T-cell (primary cell): Measurements from ENCODE around the gene MICAL3. TPM values are rescaled to one million over a fixed set of nuclear protein-coding genes. Genes with fewer than 3 reads are reported as not detected.
A peak's percentile ranks its signal among the peaks of the same experiment; 100 is the strongest.
"Not testable (repeated sequence)": the region's sequence is repeated elsewhere in the genome, so short reads cannot be mapped to it uniquely, and the experiment has no call there.

Source experiments
- ATAC-seq, 4 experiments: fragments of 200-7000 bp in 3 of 4; fragments of 150-1000 bp in 1 of 4; cut with Tn5 transposase; replicated peaks in 1 of 4; 1 replicate in 3 of 4; 2 replicates in 1 of 4; pipeline ENCODE4 v1.10.0; 2021; ENCODE audit warnings: moderate library complexity in 3 of 4, mild to moderate bottlenecking in 2 of 4, moderate number of reproducible peaks in 1 of 4
- CTCF ChIA-PET, 2 donors: fragments of 300-600 bp; sonication (Branson Sonifier 250); formaldehyde crosslinking; loops; one replicate each; lab custom pipeline; 2022; ENCODE audit warnings: antibody characterized with exemption in 2 of 2; lab: Charles Lee
- POLR2A ChIA-PET, 2 donors: fragments of 300-600 bp; sonication (Branson Sonifier 250); formaldehyde crosslinking; loops; one replicate each; lab custom pipeline; 2022; ENCODE audit warnings: antibody characterized with exemption in 2 of 2; lab: Charles Lee
- DNase-seq, 35 experiments: peaks; one replicate each; pipeline versions ENCODE4 v3.0.0 to v3.0.0-alpha.2; 2013 to 2023
- H3K27ac ChIP-seq: one replicate; pipeline ENCODE4 v1.5.1; 2013; ENCODE audit warnings: low read length
- H3K27me3 ChIP-seq, 2 experiments: replicated peaks in 1 of 2; 1 replicate in 1 of 2; 2 replicates in 1 of 2; pipeline versions ENCODE4 v1.6.1 to v1.7.0; 2013; ENCODE audit warnings: low read length in 1 of 2, mixed read lengths in 1 of 2; ENCODE audit not compliant: control insufficient read depth in 2 of 2, insufficient read depth in 2 of 2; ENCODE audit errors: extremely low read depth in 1 of 2
- H3K36me3 ChIP-seq, 2 donors: 1 replicate in 1 of 2; 2 replicates in 1 of 2; pipeline versions ENCODE4 v1.6.1 to v1.7.0; 2013; ENCODE audit warnings: low read length in 1 of 2; ENCODE audit not compliant: control insufficient read depth in 2 of 2, insufficient read depth in 1 of 2; ENCODE audit errors: extremely low read depth in 1 of 2
- H3K4me1 ChIP-seq, 2 experiments: 1 replicate in 1 of 2; 2 replicates in 1 of 2; pipeline versions ENCODE4 v1.6.1 to v1.7.0; 2013; ENCODE audit warnings: low read length in 2 of 2, mixed read lengths in 1 of 2; ENCODE audit not compliant: insufficient read depth in 2 of 2, control insufficient read depth in 1 of 2; ENCODE audit errors: extremely low read depth in 1 of 2
- H3K4me3 ChIP-seq, 2 donors: 1 replicate in 1 of 2; 2 replicates in 1 of 2; pipeline versions ENCODE4 v1.5.1 to v1.7.0; 2013; ENCODE audit warnings: mild to moderate bottlenecking in 2 of 2, low read length in 1 of 2, moderate library complexity in 1 of 2; ENCODE audit not compliant: control insufficient read depth in 1 of 2; ENCODE audit errors: extremely low read depth in 1 of 2
- H3K9me3 ChIP-seq: 2 replicates; pipeline ENCODE4 v1.7.0; 2013
- H3K27ac Mint-ChIP-seq, 2 donors: one replicate each; pipeline ENCODE4 v1.8.0; 2020 to 2021; ENCODE audit warnings: mild to moderate bottlenecking in 2 of 2, mixed read lengths in 2 of 2
- H3K27me3 Mint-ChIP-seq, 2 donors: one replicate each; pipeline ENCODE4 v1.8.0; 2021 to 2022; ENCODE audit warnings: mixed read lengths in 2 of 2
- H3K36me3 Mint-ChIP-seq: one replicate; pipeline ENCODE4 v1.8.0; 2021; ENCODE audit warnings: mixed read lengths
- H3K4me1 Mint-ChIP-seq, 3 donors: one replicate each; pipeline ENCODE4 v1.8.0; 2020 to 2022; ENCODE audit warnings: mixed read lengths in 3 of 3, mild to moderate bottlenecking in 1 of 3
- H3K4me3 Mint-ChIP-seq, 3 donors: one replicate each; pipeline ENCODE4 v1.8.0; 2020 to 2022; ENCODE audit warnings: mild to moderate bottlenecking in 3 of 3, mixed read lengths in 3 of 3, moderate library complexity in 3 of 3
- H3K9me3 Mint-ChIP-seq, 3 donors: one replicate each; pipeline ENCODE4 v1.8.0; 2020 to 2022; ENCODE audit warnings: mixed read lengths in 3 of 3
- WGBS: methylation state at CpG from one replicate; pipeline ENCODE4 v1.1.5; 2013; ENCODE audit warnings: missing lambda C conversion rate; ENCODE audit not compliant: insufficient coverage; 5-methylcytosine and 5-hydroxymethylcytosine counted together
- total RNA-seq, 35 experiments: library from RNA in 6 of 35; stranded (reverse) in 6 of 35; fragments of 120-200 nt in 1 of 35; gene quantifications; one replicate each; pipeline versions ENCODE4 v1.2.1 to v1.2.4 and lab custom pipeline; 2013 to 2026

Gene MICAL3
- total RNA-seq, 5 donors from 2014 or later (not counting 1 experiment from before 2014, with no cell fraction given) = 19.1 to 37.5 (median 22.3) TPM

DNA sequence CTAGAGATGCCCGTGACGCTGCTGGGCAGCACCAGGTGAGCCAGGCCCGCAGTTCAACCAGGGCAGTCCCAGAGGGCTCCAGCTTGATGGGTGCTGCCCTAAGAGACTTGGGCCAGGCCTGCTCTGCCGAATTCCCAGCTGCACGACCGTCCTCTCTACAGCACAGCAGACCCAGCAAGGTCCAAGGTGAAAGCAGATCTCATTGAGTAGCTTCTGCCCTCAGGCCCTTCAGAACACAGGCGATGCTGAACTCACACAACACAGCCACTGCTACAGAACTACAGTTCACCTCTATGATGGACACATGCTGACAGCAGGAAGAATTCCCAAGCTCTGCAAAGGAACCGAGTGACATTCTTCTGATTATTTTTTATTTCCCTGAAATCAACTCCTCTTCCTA lies 81.6 kb downstream of the MICAL3 start:
- DNase-seq = no peak
- H3K36me3 ChIP-seq = no peaks in the 10 kb centered on the region
- POLR2A ChIA-PET = no interaction called here
- CTCF ChIA-PET = interaction anchor here in 1 of 2 donors (1.0 kb wide), 1 partner anchor 157 kb away, joined by 5 read pairs; no protein-coding TSS in a partner anchor
- H3K4me3 ChIP-seq = no peak overlapping the region
- no peak for ATAC-seq
- H3K4me1 ChIP-seq = no peaks in the 10 kb centered on the region
- no peaks in the 10 kb centered on the region for H3K9me3 Mint-ChIP-seq
- peaks cover 3% of the 10 kb centered on the region for H3K36me3 Mint-ChIP-seq
- H3K9me3 ChIP-seq = no peaks in the 10 kb centered on the region
- H3K27ac ChIP-seq = no peak overlapping the region
- no peaks in the 10 kb centered on the region for H3K27me3 ChIP-seq
- no peak overlapping the region for H3K4me3 Mint-ChIP-seq
- 95% methylated on average over 8 of the region's 8 CpGs for WGBS
- H3K4me1 Mint-ChIP-seq = peaks cover 5 to 44% (median 7%) of the 10 kb centered on the region in 3 donors
- no peaks in the 10 kb centered on the region for H3K27me3 Mint-ChIP-seq
- no peak overlapping the region for H3K27ac Mint-ChIP-seq

- H3K36me3 Mint-ChIP-seq = peaks cover 9% of the 10 kb centered on the region
- CTCF ChIA-PET = interaction anchor here in 1 of 2 donors (1.0 kb wide), 1 partner anchor 156 kb away, joined by 5 read pairs; no protein-coding TSS in a partner anchor
- H3K9me3 ChIP-seq = no peaks in the 10 kb centered on the region
- H3K36me3 ChIP-seq = no peaks in the 10 kb centered on the region
- H3K27ac ChIP-seq = no peak overlapping the region
- H3K27me3 ChIP-seq = no peaks in the 10 kb centered on the region
- POLR2A ChIA-PET = no interaction called here
- H3K4me3 ChIP-seq = no peak overlapping the region
- H3K27me3 Mint-ChIP-seq = no peaks in the 10 kb centered on the region
- ATAC-seq (no peak), DNase-seq (no peak)
- no peaks in the 10 kb centered on the region for H3K9me3 Mint-ChIP-seq
- H3K4me1 Mint-ChIP-seq = peaks cover 4 to 35% (median 7%) of the 10 kb centered on the region in 3 donors
- WGBS = 94% methylated on average over 13 of the region's 18 CpGs
- H3K4me3 Mint-ChIP-seq = no peak overlapping the region
- H3K27ac Mint-ChIP-seq = no peak overlapping the region
- H3K4me1 ChIP-seq = no peaks in the 10 kb centered on the region
These were observed 82.6 kb downstream of the MICAL3 start for GRCh38 chr22:17941471-17942406.

GRCh38 chr22:17939579-17939978 lies 84.8 kb downstream of the MICAL3 start:
- WGBS = 100% methylated on average over 2 of the region's 4 CpGs
- Mint-ChIP-seq H3K9me3 (no peaks in the 10 kb centered on the region), H3K36me3 (peaks cover 10% of the 10 kb centered on the region), H3K4me1 (peaks cover 7 to 32% (median 8%) of the 10 kb centered on the region in 3 donors), H3K27me3 (no peaks in the 10 kb centered on the region), H3K4me3 (no peak overlapping the region), H3K27ac (no peak overlapping the region)
- Histone ChIP-seq H3K9me3 (no peaks in the 10 kb centered on the region), H3K27me3 (no peaks in the 10 kb centered on the region), H3K27ac (no peak overlapping the region), H3K36me3 (no peaks in the 10 kb centered on the region), H3K4me1 (no peaks in the 10 kb centered on the region), H3K4me3 (no peak overlapping the region)
- ChIA-PET CTCF (no interaction called here), POLR2A (no interaction called here)
- DNase-seq (no peak), ATAC-seq (no peak)

GRCh38 chr22:17939011-17939410 lies 85.3 kb downstream of the MICAL3 start:
- ChIA-PET POLR2A (no interaction called here), CTCF (no interaction called here)
- no peak overlapping the region for H3K4me3 ChIP-seq
- 96% methylated on average over 3 of the region's 3 CpGs for WGBS
- no peak for ATAC-seq
- peaks cover 10% of the 10 kb centered on the region for H3K36me3 Mint-ChIP-seq
- H3K9me3 ChIP-seq = no peaks in the 10 kb centered on the region
- no peaks in the 10 kb centered on the region for H3K9me3 Mint-ChIP-seq
- no peaks in the 10 kb centered on the region for H3K27me3 ChIP-seq
- no peaks in the 10 kb centered on the region for H3K4me1 ChIP-seq
- H3K27me3 Mint-ChIP-seq = no peaks in the 10 kb centered on the region
- H3K36me3 ChIP-seq = no peaks in the 10 kb centered on the region
- H3K27ac ChIP-seq = no peak overlapping the region
- no peak overlapping the region for H3K4me3 Mint-ChIP-seq
- peaks cover 7 to 34% (median 13%) of the 10 kb centered on the region in 3 donors for H3K4me1 Mint-ChIP-seq
- H3K27ac Mint-ChIP-seq = no peak overlapping the region
- no peak for DNase-seq

DNA sequence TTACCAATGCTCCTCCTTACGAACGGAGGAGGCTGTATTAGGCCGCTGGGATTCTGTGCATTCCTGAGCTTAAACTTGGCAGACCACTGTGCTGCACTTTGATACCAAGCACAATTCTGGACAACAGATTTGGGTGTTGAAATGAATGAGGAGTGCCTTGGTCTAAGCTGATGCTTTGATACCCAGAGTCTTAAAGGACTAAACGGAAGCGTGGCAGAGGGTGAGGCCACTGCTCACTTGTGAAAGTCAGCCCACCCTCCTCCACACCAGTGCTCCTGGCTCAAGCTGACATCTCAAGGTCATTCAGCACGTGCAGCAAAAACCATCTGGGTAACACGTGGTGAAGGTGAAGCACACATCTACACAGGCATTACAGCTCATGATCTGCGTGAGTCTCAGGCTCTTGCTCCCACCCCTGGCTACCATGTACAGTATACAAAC lies 85.9 kb downstream of the MICAL3 start:
- Histone ChIP-seq H3K27ac (no peak overlapping the region), H3K9me3 (no peaks in the 10 kb centered on the region), H3K4me1 (no peaks in the 10 kb centered on the region), H3K36me3 (no peaks in the 10 kb centered on the region), H3K27me3 (no peaks in the 10 kb centered on the region), H3K4me3 (no peak overlapping the region)
- POLR2A ChIA-PET = no interaction called here
- Mint-ChIP-seq H3K27me3 (peaks cover 0 to under 1% of the 10 kb centered on the region in 2 donors), H3K36me3 (peaks cover 10% of the 10 kb centered on the region), H3K4me3 (no peak overlapping the region), H3K4me1 (peaks cover 11 to 38% (median 18%) of the 10 kb centered on the region in 3 donors), H3K27ac (no peak overlapping the region), H3K9me3 (no peaks in the 10 kb centered on the region)
- WGBS = 70% methylated on average over 3 of the region's 8 CpGs
- CTCF ChIA-PET = no interaction called here
- DNase-seq (no peak), ATAC-seq (peak in 1 of 4 experiments; percentile 4)

- H3K27me3 ChIP-seq, H3K27ac ChIP-seq, DNase-seq, H3K4me3 ChIP-seq, H3K9me3 ChIP-seq, CTCF ChIA-PET, H3K27ac Mint-ChIP-seq, H3K4me3 Mint-ChIP-seq, POLR2A ChIA-PET, H3K36me3 Mint-ChIP-seq, H3K36me3 ChIP-seq, H3K9me3 Mint-ChIP-seq, H3K4me1 ChIP-seq, ATAC-seq, H3K27me3 Mint-ChIP-seq: not testable (repeated sequence)
- WGBS = no CpG with 5 or more reads among the region's 2 CpGs
- peaks cover 16 to 42% (median 25%) of the 10 kb centered on the region in 3 donors for H3K4me1 Mint-ChIP-seq
These were observed 91.9 kb downstream of the MICAL3 start for GRCh38 chr22:17932457-17932856.
